Aorta (tissue), 5 donors: Measurements from ENCODE around the gene C2CD4A. TPM values are rescaled to one million over a fixed set of nuclear protein-coding genes. Genes with fewer than 3 reads are reported as not detected.
"Not testable (repeated sequence)": the region's sequence is repeated elsewhere in the genome, so short reads cannot be mapped to it uniquely, and the experiment has no call there.

Experiments
- ATAC-seq: fragments of 200-7000 bp; cut with Tn5 transposase; one replicate; pipeline ENCODE4 v1.9.1; 2022; ENCODE audit warnings: moderate library complexity; ENCODE audit not compliant: low FRiP score
- DNase-seq, 2 donors: peaks; one replicate each; pipeline ENCODE4 v3.0.0-alpha.2; 2020
- H3K27ac ChIP-seq, 2 donors: one replicate each; pipeline ENCODE4 v1.5.1; 2013; ENCODE audit warnings: low read length in 2 of 2, mild to moderate bottlenecking in 2 of 2, moderate library complexity in 2 of 2, control low read depth in 1 of 2, inconsistent platforms in 1 of 2, low read depth in 1 of 2
- H3K27me3 ChIP-seq, 2 donors: one replicate each; pipeline ENCODE4 v1.6.1; 2013; ENCODE audit warnings: control low read depth in 1 of 2, low read length in 1 of 2, mild to moderate bottlenecking in 1 of 2, moderate library complexity in 1 of 2; ENCODE audit not compliant: insufficient read depth in 2 of 2, control insufficient read depth in 1 of 2
- H3K36me3 ChIP-seq, 2 donors: one replicate each; pipeline ENCODE4 v1.6.1; 2013; ENCODE audit warnings: control low read depth in 1 of 2, low read length in 1 of 2, mild to moderate bottlenecking in 1 of 2; ENCODE audit not compliant: insufficient read depth in 2 of 2, control insufficient read depth in 1 of 2
- H3K4me1 ChIP-seq, 2 donors: one replicate each; pipeline ENCODE4 v1.6.1; 2013; ENCODE audit warnings: low read length in 2 of 2, control low read depth in 1 of 2, mild to moderate bottlenecking in 1 of 2, moderate library complexity in 1 of 2; ENCODE audit not compliant: insufficient read depth in 2 of 2, control insufficient read depth in 1 of 2
- H3K4me3 ChIP-seq, 2 donors: one replicate each; pipeline ENCODE4 v1.5.1; 2013; ENCODE audit warnings: low read length in 2 of 2, control low read depth in 1 of 2, mild to moderate bottlenecking in 1 of 2
- H3K9me3 ChIP-seq: one replicate; pipeline ENCODE4 v1.6.1; 2013; ENCODE audit warnings: mild to moderate bottlenecking, low read length; ENCODE audit not compliant: control insufficient read depth
- WGBS, 2 donors: extraction: QIAGEN DNeasy Blood & Tissue Kit; methylation state at CpG; one replicate each; pipeline ENCODE4 v1.1.7; 2013; 5-methylcytosine and 5-hydroxymethylcytosine counted together
- intact Hi-C, 2 donors: fragments of 100-400 bp; cut with DNase I; formaldehyde crosslinking; loops; one replicate each; pipeline versions ENCODE4 v1.14.2 to v1.15.0; 2022
- polyA plus RNA-seq, 2 donors: library from polyadenylated mRNA; stranded (reverse); fragments of 200-250 nt; gene quantifications; one replicate each; pipeline ENCODE4 v1.2.3, GENCODE V29; 2013
- total RNA-seq, 2 donors: library from RNA; stranded (reverse); fragmentation: NEBNext Ultra II Directional; extraction: Animal tissue kit (Norgen Biotek cat#: 25700); gene quantifications; one replicate each; pipeline ENCODE4 v1.2.1, GENCODE V29; 2021
- donor health status: healthy with polysubstance abuse.
- donor health status: Bipolar disorder and iron deficiency.
- donor health status: DM: no; HTN: no; CAD: no.
- donor health status: DM: no; HTN: no; CAD: no.
- donor health status: DM: yes; HTN: yes; CAD: no.

The C2CD4A gene
- total and polyA plus RNA-seq, 4 donors = 0.19 to 0.36 TPM; not detected in 2

- Histone ChIP-seq H3K4me3 (no peak overlapping the region), H3K36me3 (no peaks in the 10 kb centered on the region), H3K9me3 (no peaks in the 10 kb centered on the region), H3K27me3 (no peaks in the 10 kb centered on the region), H3K27ac (no peak overlapping the region), H3K4me1 (peaks cover 0 to 2% of the 10 kb centered on the region in 2 donors)
- 88 to 91% methylated on average over 2 of the region's 2 CpGs for WGBS, 2 donors
- ATAC-seq (no peak), DNase-seq (no peak)
- intact Hi-C loops = no loop called here
These were observed 19.4 kb upstream of the C2CD4A start for GRCh38 chr15:62047282-62047827.

GRCh38 chr15:62048254-62048653 is 18.5 kb upstream of the C2CD4A start:
- H3K4me3 ChIP-seq, H3K27me3 ChIP-seq, H3K4me1 ChIP-seq, H3K36me3 ChIP-seq, ATAC-seq, H3K27ac ChIP-seq, H3K9me3 ChIP-seq, intact Hi-C loops, DNase-seq: not testable (repeated sequence)
- 93 to 94% methylated on average over 4 of the region's 4 CpGs for WGBS, 2 donors

GRCh38 chr15:62050115-62050514 is 16.7 kb upstream of the C2CD4A start:
- Histone ChIP-seq H3K36me3 (no peaks in the 10 kb centered on the region), H3K9me3 (no peaks in the 10 kb centered on the region), H3K27me3 (no peaks in the 10 kb centered on the region), H3K4me3 (no peak overlapping the region), H3K27ac (no peak overlapping the region), H3K4me1 (peaks cover 0 to 2% of the 10 kb centered on the region in 2 donors)
- DNase-seq (no peak), ATAC-seq (no peak)
- 96 to 97% methylated on average over 1 of the region's 1 CpG for WGBS, 2 donors
- intact Hi-C loops = no loop called here

GRCh38 chr15:62051166-62051565 is 15.6 kb upstream of the C2CD4A start:
- Histone ChIP-seq H3K27ac (no peak overlapping the region), H3K4me3 (no peak overlapping the region), H3K4me1 (peaks cover 0 to 2% of the 10 kb centered on the region in 2 donors), H3K27me3 (no peaks in the 10 kb centered on the region), H3K36me3 (no peaks in the 10 kb centered on the region), H3K9me3 (no peaks in the 10 kb centered on the region)
- no peak for DNase-seq
- WGBS, 2 donors = 93 to 96% methylated on average over 4 of the region's 4 CpGs
- no peak for ATAC-seq
- intact Hi-C loops = no loop called here

- ATAC-seq (no peak), DNase-seq (no peak)
- no peak overlapping the region for H3K4me3 ChIP-seq
- peaks cover 0 to 2% of the 10 kb centered on the region in 2 donors for H3K4me1 ChIP-seq
- WGBS, 2 donors = 98 to 100% methylated on average over 1 of the region's 1 CpG
- H3K36me3 ChIP-seq = no peaks in the 10 kb centered on the region
- H3K27ac ChIP-seq = no peak overlapping the region
- no peaks in the 10 kb centered on the region for H3K27me3 ChIP-seq
- H3K9me3 ChIP-seq = no peaks in the 10 kb centered on the region
- intact Hi-C loops = no loop called here
These were observed 14.1 kb upstream of the C2CD4A start for GRCh38 chr15:62052713-62053112.

- Histone ChIP-seq H3K4me3 (no peak overlapping the region), H3K4me1 (peaks cover 0 to 2% of the 10 kb centered on the region in 2 donors), H3K9me3 (no peaks in the 10 kb centered on the region), H3K27ac (no peak overlapping the region), H3K36me3 (no peaks in the 10 kb centered on the region), H3K27me3 (no peaks in the 10 kb centered on the region)
- ATAC-seq (no peak), DNase-seq (no peak)
- 69 to 72% methylated on average over 5 of the region's 5 CpGs for WGBS, 2 donors
- intact Hi-C loops = no loop called here
These were observed 13.2 kb upstream of the C2CD4A start for GRCh38 chr15:62053439-62054085.

GRCh38 chr15:62054979-62055378 is 11.8 kb upstream of the C2CD4A start:
- H3K4me1 ChIP-seq = peaks cover 0 to 2% of the 10 kb centered on the region in 2 donors
- no peak for ATAC-seq
- intact Hi-C loops = no loop called here
- 90 to 92% methylated on average over 5 of the region's 5 CpGs for WGBS, 2 donors
- H3K27ac ChIP-seq = no peak overlapping the region
- H3K9me3 ChIP-seq = no peaks in the 10 kb centered on the region
- DNase-seq = no peak
- H3K27me3 ChIP-seq = no peaks in the 10 kb centered on the region
- no peak overlapping the region for H3K4me3 ChIP-seq
- H3K36me3 ChIP-seq = no peaks in the 10 kb centered on the region

GRCh38 chr15:62057341-62057980 is 9.3 kb upstream of the C2CD4A start:
- H3K27me3 ChIP-seq = no peaks in the 10 kb centered on the region
- H3K4me1 ChIP-seq = no peaks in the 10 kb centered on the region
- DNase-seq (no peak), ATAC-seq (no peak)
- H3K27ac ChIP-seq = no peak overlapping the region
- no peak overlapping the region for H3K4me3 ChIP-seq
- intact Hi-C loops = no loop called here
- H3K9me3 ChIP-seq = no peaks in the 10 kb centered on the region
- 87 to 89% methylated on average over 4 of the region's 4 CpGs for WGBS, 2 donors
- no peaks in the 10 kb centered on the region for H3K36me3 ChIP-seq
